NB4 (cell line): Measurements from ENCODE around the gene CYP51A1.
A peak's percentile ranks its signal among the peaks of the same experiment; 100 is the strongest.
"Not testable (repeated sequence)": the region's sequence is repeated elsewhere in the genome, so short reads cannot be mapped to it uniquely, and the experiment has no call there.

Experiments used
- DNase-seq: peaks from one replicate; pipeline ENCODE4 v3.0.0; 2010; ENCODE audit warnings: low read depth
- H3K4me3 ChIP-seq: one replicate; pipeline ENCODE4 v1.5.1; 2011; ENCODE audit warnings: mild to moderate bottlenecking, low read depth, low read length, moderate library complexity
- MAX ChIP-seq: IDR thresholded peaks from 2 replicates; pipeline ENCODE4 v1.6.1; 2011; ENCODE audit warnings: low read depth, low read length
- MYC ChIP-seq: IDR thresholded peaks from 2 replicates; pipeline ENCODE4 v1.6.1; 2011; ENCODE audit warnings: low read depth, low read length
- POLR2A ChIP-seq: IDR thresholded peaks from 2 replicates; pipeline ENCODE4 v1.6.1; 2011; ENCODE audit warnings: mild to moderate bottlenecking; ENCODE audit not compliant: insufficient read length; ENCODE audit errors: extremely low read depth
- TF ChIP-seq, protein P1 (sequence below): IDR thresholded peaks from one replicate; pipeline ENCODE4 v1.5.1; 2012; ENCODE audit warnings: low read depth, low read length

The CYP51A1 gene

GRCh38 chr7:92110857-92111256 is 23.4 kb downstream of the CYP51A1 start:
- H3K4me3 ChIP-seq, result no peak overlapping the region
- TF ChIP-seq, protein P1, sequence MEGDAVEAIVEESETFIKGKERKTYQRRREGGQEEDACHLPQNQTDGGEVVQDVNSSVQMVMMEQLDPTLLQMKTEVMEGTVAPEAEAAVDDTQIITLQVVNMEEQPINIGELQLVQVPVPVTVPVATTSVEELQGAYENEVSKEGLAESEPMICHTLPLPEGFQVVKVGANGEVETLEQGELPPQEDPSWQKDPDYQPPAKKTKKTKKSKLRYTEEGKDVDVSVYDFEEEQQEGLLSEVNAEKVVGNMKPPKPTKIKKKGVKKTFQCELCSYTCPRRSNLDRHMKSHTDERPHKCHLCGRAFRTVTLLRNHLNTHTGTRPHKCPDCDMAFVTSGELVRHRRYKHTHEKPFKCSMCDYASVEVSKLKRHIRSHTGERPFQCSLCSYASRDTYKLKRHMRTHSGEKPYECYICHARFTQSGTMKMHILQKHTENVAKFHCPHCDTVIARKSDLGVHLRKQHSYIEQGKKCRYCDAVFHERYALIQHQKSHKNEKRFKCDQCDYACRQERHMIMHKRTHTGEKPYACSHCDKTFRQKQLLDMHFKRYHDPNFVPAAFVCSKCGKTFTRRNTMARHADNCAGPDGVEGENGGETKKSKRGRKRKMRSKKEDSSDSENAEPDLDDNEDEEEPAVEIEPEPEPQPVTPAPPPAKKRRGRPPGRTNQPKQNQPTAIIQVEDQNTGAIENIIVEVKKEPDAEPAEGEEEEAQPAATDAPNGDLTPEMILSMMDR, result no peak
- TF ChIP-seq POLR2A, result no peak
- TF ChIP-seq MAX, result no peak
- TF ChIP-seq MYC, result no peak
- DNase-seq, result no peak

DNA sequence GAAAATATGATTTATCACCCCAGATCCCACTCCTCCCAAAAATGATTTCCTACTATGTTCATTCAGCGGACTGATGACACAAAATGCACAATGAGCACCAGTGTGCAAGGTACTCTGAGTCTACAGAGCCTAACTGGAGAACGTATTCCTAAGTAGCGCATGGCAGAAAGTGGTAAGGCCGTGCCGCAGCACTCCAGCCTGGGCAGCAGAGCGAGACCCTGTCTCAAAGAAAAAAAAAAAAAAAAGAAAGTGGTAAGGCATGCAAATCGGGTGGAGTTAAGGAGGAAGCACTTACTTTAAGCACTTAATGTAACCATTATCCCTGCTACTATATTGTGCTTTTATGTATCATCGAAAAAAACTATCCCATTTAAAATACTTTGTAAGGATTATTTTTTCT is 25.5 kb downstream of the CYP51A1 start:
- H3K4me3 ChIP-seq, result no peak overlapping the region
- TF ChIP-seq, protein P1, result no peak
- no peak for DNase-seq

GRCh38 chr7:92102862-92103261 is 31.4 kb downstream of the CYP51A1 start:
- not testable (repeated sequence) for DNase-seq, H3K4me3 ChIP-seq

- H3K4me3 ChIP-seq, result no peak overlapping the region
- DNase-seq, result no peak
- TF ChIP-seq, protein P1, result no peak
Observed at GRCh38 chr7:92100534-92100933, 33.7 kb downstream of the CYP51A1 start.

DNA sequence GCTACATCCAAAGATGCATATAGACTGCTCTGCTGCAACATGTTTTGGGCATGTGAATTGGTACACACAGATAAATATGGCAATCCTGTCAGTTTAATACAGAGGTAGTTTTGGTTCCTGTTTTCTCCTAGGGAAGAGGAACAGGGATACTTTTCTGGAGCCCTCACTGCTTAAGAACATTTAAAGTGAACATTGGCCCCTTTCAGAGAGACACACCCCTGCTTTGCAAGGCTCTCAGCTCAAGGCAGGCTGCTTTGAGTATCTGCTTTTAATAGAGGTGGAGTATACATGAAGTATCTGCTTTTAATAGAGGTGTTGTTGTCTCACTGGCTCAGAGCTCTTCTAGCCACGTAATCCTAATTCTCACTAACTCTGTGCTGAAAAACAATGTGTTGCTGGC is 38.9 kb downstream of the CYP51A1 start:
- H3K4me3 ChIP-seq, result no peak overlapping the region
- TF ChIP-seq, protein P1, result no peak
- TF ChIP-seq MYC, result no peak
- DNase-seq, result peak; percentile 10

- TF ChIP-seq POLR2A, result no peak
- TF ChIP-seq MAX, result no peak
- no peak for TF ChIP-seq MYC
- no peak for DNase-seq
Observed at GRCh38 chr7:92092210-92092609, 42.1 kb downstream of the CYP51A1 start.

GRCh38 chr7:92088266-92088665 is 46.0 kb downstream of the CYP51A1 start:
- TF ChIP-seq POLR2A (no peak), MAX (no peak), MYC (no peak)
- TF ChIP-seq, protein P1, result no peak
- no peak for DNase-seq
- no peak overlapping the region for H3K4me3 ChIP-seq

More at GRCh38 chr7:92092210-92092609, 42.1 kb downstream of the CYP51A1 start:
- H3K4me3 ChIP-seq, result no peak overlapping the region

DNA sequence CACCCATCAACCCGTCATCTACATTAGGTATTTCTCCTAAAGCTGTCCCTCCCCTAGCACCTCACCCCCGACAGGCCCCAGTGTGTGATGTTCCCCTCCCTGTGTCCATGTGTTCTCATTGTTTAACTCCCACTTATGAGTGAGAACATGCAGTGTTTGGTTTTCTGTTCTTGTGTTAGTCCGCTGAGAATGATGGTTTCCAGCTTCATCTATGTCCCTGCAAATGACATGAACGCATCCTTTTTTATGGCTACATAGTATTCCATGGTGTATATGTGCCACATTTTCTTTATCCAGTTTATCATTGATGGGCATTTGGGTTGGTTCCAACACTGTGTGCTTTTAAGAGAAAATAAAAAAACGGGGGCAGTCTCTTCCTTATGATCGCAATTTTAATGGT is 50.4 kb downstream of the CYP51A1 start:
- not testable (repeated sequence) for DNase-seq

More for the DNA sequence above, 50.4 kb downstream of the CYP51A1 start:
- H3K4me3 ChIP-seq, result not testable (repeated sequence)
